Naive thymus-derived CD4-positive, alpha-beta T cell (primary cell): ENCODE results near the gene ST8SIA5. TPM values are rescaled to one million over a fixed set of nuclear protein-coding genes. Genes with fewer than 3 reads are reported as not detected.

Experiments used
- ATAC-seq: fragments of 150-1000 bp; cut with Tn5 transposase; 2 replicates; pipeline ENCODE4 v1.10.0; 2021; ENCODE audit warnings: mild to moderate bottlenecking, moderate library complexity
- CTCF ChIA-PET: fragments of 350-600 bp; sonication (Branson Sonifier 250); formaldehyde crosslinking; loops from one replicate; lab custom pipeline; 2021; ENCODE audit warnings: antibody characterized with exemption; lab: Charles Lee
- POLR2A ChIA-PET: fragments of 350-600 bp; sonication (Branson Sonifier 250); formaldehyde crosslinking; loops from one replicate; lab custom pipeline; 2021; ENCODE audit warnings: antibody characterized with exemption, inconsistent platforms; lab: Charles Lee
- DNase-seq, 9 donors: peaks; one replicate each; pipeline versions ENCODE4 v3.0.0 to v3.0.0-alpha.2; 2020 to 2022; ENCODE audit warnings: mixed read lengths in 1 of 9
- H3K27ac ChIP-seq: one replicate; pipeline ENCODE4 v1.7.0; 2013; ENCODE audit warnings: mild to moderate bottlenecking, low read depth, low read length, moderate library complexity
- H3K27me3 ChIP-seq, 2 donors: one replicate each; pipeline ENCODE4 v1.7.0; 2013; ENCODE audit warnings: low read length in 2 of 2, mild to moderate bottlenecking in 2 of 2, moderate library complexity in 2 of 2; ENCODE audit not compliant: control insufficient read depth in 2 of 2, insufficient read depth in 2 of 2
- H3K36me3 ChIP-seq, 3 experiments: 1 replicate in 2 of 3; 2 replicates in 1 of 3; pipeline ENCODE4 v1.7.0; 2013; ENCODE audit warnings: low read length in 3 of 3, mild to moderate bottlenecking in 3 of 3, moderate library complexity in 1 of 3; ENCODE audit not compliant: insufficient read depth in 3 of 3, control insufficient read depth in 2 of 3
- H3K4me1 ChIP-seq, 2 donors: one replicate each; pipeline ENCODE4 v1.7.0; 2013; ENCODE audit warnings: low read length in 2 of 2, mild to moderate bottlenecking in 2 of 2, moderate library complexity in 1 of 2; ENCODE audit not compliant: control insufficient read depth in 2 of 2, insufficient read depth in 2 of 2
- H3K4me3 ChIP-seq: 2 replicates; pipeline ENCODE4 v1.7.0; 2013; ENCODE audit warnings: mild to moderate bottlenecking, low read length
- H3K9me3 ChIP-seq, 3 experiments: 1 replicate in 2 of 3; 2 replicates in 1 of 3; pipeline ENCODE4 v1.7.0; 2013; ENCODE audit warnings: low read length in 3 of 3; ENCODE audit not compliant: control insufficient read depth in 2 of 3
- H3K27ac Mint-ChIP-seq, 9 donors: one replicate each; pipeline ENCODE4 v1.8.0; 2020 to 2022; ENCODE audit warnings: mixed read lengths in 9 of 9, mild to moderate bottlenecking in 8 of 9, moderate library complexity in 5 of 9, inconsistent platforms in 2 of 9
- H3K27me3 Mint-ChIP-seq, 5 donors: one replicate each; pipeline ENCODE4 v1.8.0; 2021 to 2022; ENCODE audit warnings: mixed read lengths in 5 of 5, mild to moderate bottlenecking in 1 of 5
- H3K36me3 Mint-ChIP-seq, 5 donors: one replicate each; pipeline ENCODE4 v1.8.0; 2020 to 2022; ENCODE audit warnings: mixed read lengths in 5 of 5, mild to moderate bottlenecking in 3 of 5, inconsistent platforms in 1 of 5
- H3K4me1 Mint-ChIP-seq, 7 donors: one replicate each; pipeline ENCODE4 v1.8.0; 2020 to 2022; ENCODE audit warnings: mixed read lengths in 7 of 7, mild to moderate bottlenecking in 3 of 7, inconsistent platforms in 1 of 7
- H3K4me3 Mint-ChIP-seq, 10 donors: one replicate each; pipeline ENCODE4 v1.8.0; 2020 to 2022; ENCODE audit warnings: mild to moderate bottlenecking in 10 of 10, mixed read lengths in 10 of 10, moderate library complexity in 6 of 10, inconsistent platforms in 2 of 10
- H3K9me3 Mint-ChIP-seq, 11 donors: one replicate each; pipeline ENCODE4 v1.8.0; 2020 to 2022; ENCODE audit warnings: mixed read lengths in 11 of 11, mild to moderate bottlenecking in 4 of 11, inconsistent platforms in 1 of 11, moderate library complexity in 1 of 11
- intact Hi-C, 2 donors: fragments of 100-400 bp; cut with micrococcal nuclease; formaldehyde crosslinking; loops; one replicate each; pipeline ENCODE4 v1.15.1; 2023
- polyA plus RNA-seq, 2 donors: library from polyadenylated mRNA; unstranded; fragments of 300-500 nt; fragmentation: Illumina TruSeq; gene quantifications; one replicate each; pipeline ENCODE4 v1.2.3, GENCODE V29; 2021
- total RNA-seq, 6 experiments: library from RNA in 5 of 6; stranded (reverse) in 5 of 6; gene quantifications; 1 replicate in 5 of 6; 2 replicates in 1 of 6; pipeline ENCODE4 v1.2.3 and lab custom pipeline; 2021 to 2026

ST8SIA5 gene
- total and polyA plus RNA-seq, 7 experiments from 2014 or later: 0.02 to 0.11 TPM; not detected in 5

- H3K27me3 Mint-ChIP-seq: peaks cover 0 to 11% (median 0%) of the 10 kb centered on the region in 5 donors
Observed at GRCh38 chr18:46727177-46727576, 29.7 kb downstream of the ST8SIA5 start.

GRCh38 chr18:46725310-46725709, 31.5 kb downstream of the ST8SIA5 start:
- CTCF ChIA-PET: no interaction called here
- Histone ChIP-seq H3K4me3 (no peak overlapping the region), H3K9me3 (peaks cover 0 to 8% (median 5%) of the 10 kb centered on the region in 3 experiments), H3K27me3 (no peaks in the 10 kb centered on the region), H3K27ac (no peak overlapping the region), H3K4me1 (no peaks in the 10 kb centered on the region), H3K36me3 (no peaks in the 10 kb centered on the region)
- Mint-ChIP-seq H3K4me3 (no peak overlapping the region), H3K4me1 (peaks cover 0 to 2% (median 0%) of the 10 kb centered on the region in 7 donors), H3K27ac (no peak overlapping the region), H3K36me3 (peaks cover 0 to 11% (median 0%) of the 10 kb centered on the region in 5 donors), H3K27me3 (peaks cover 0 to 11% (median 0%) of the 10 kb centered on the region in 5 donors), H3K9me3 (peaks cover under 1 to 13% (median 7%) of the 10 kb centered on the region in 11 donors)
- POLR2A ChIA-PET: no interaction called here
- intact Hi-C loops: no loop called here
- DNase-seq (no peak), ATAC-seq (no peak)

More at GRCh38 chr18:46727177-46727576, 29.7 kb downstream of the ST8SIA5 start:
- no peak overlapping the region for H3K27ac ChIP-seq
- Mint-ChIP-seq H3K4me3 (no peak overlapping the region), H3K9me3 (peaks cover 5 to 23% (median 9%) of the 10 kb centered on the region in 11 donors), H3K27ac (no peak overlapping the region), H3K36me3 (peaks cover 0 to 17% (median 0%) of the 10 kb centered on the region in 5 donors), H3K4me1 (peaks cover 0 to 2% (median 0%) of the 10 kb centered on the region in 7 donors)
- POLR2A ChIA-PET: no interaction called here
- ATAC-seq (no peak), DNase-seq (no peak)
- H3K4me3 ChIP-seq: no peak overlapping the region
- CTCF ChIA-PET: no interaction called here
- H3K4me1 ChIP-seq: no peaks in the 10 kb centered on the region
- intact Hi-C loops: no loop called here
- H3K27me3 ChIP-seq: no peaks in the 10 kb centered on the region
- peaks cover 0 to 13% (median 5%) of the 10 kb centered on the region in 3 experiments for H3K9me3 ChIP-seq
- H3K36me3 ChIP-seq: no peaks in the 10 kb centered on the region

GRCh38 chr18:46723856-46724415, 32.9 kb downstream of the ST8SIA5 start:
- ChIA-PET CTCF (no interaction called here), POLR2A (no interaction called here)
- Mint-ChIP-seq H3K9me3 (peaks cover 0 to 3% (median 0%) of the 10 kb centered on the region in 11 donors), H3K27me3 (peaks cover 0 to 15% (median 7%) of the 10 kb centered on the region in 5 donors), H3K4me1 (peaks cover 0 to 2% (median 0%) of the 10 kb centered on the region in 7 donors), H3K4me3 (no peak overlapping the region), H3K27ac (no peak overlapping the region), H3K36me3 (peaks cover 0 to 3% (median 0%) of the 10 kb centered on the region in 5 donors)
- Histone ChIP-seq H3K4me3 (no peak overlapping the region), H3K4me1 (no peaks in the 10 kb centered on the region), H3K27me3 (no peaks in the 10 kb centered on the region), H3K9me3 (no peaks in the 10 kb centered on the region), H3K27ac (no peak overlapping the region), H3K36me3 (no peaks in the 10 kb centered on the region)
- ATAC-seq: no peak
- intact Hi-C loops: no loop called here
- DNase-seq: no peak

GRCh38 chr18:46722051-46722450, 34.8 kb downstream of the ST8SIA5 start:
- ATAC-seq: no peak
- intact Hi-C loops: no loop called here
- no peak overlapping the region for H3K4me3 Mint-ChIP-seq
- H3K4me3 ChIP-seq: no peak overlapping the region
- H3K27ac Mint-ChIP-seq: no peak overlapping the region
- H3K27ac ChIP-seq: no peak overlapping the region
- H3K9me3 Mint-ChIP-seq: peaks cover 0 to 2% (median 0%) of the 10 kb centered on the region in 11 donors
- H3K36me3 ChIP-seq: no peaks in the 10 kb centered on the region
- no peaks in the 10 kb centered on the region for H3K36me3 Mint-ChIP-seq
- CTCF ChIA-PET: no interaction called here
- no peaks in the 10 kb centered on the region for H3K4me1 ChIP-seq
- H3K9me3 ChIP-seq: no peaks in the 10 kb centered on the region
- H3K27me3 Mint-ChIP-seq: peaks cover 0 to 23% (median 11%) of the 10 kb centered on the region in 5 donors
- peaks cover 0 to 2% (median 0%) of the 10 kb centered on the region in 7 donors for H3K4me1 Mint-ChIP-seq
- POLR2A ChIA-PET: no interaction called here
- no peak for DNase-seq
- no peaks in the 10 kb centered on the region for H3K27me3 ChIP-seq

- Histone ChIP-seq H3K36me3 (no peaks in the 10 kb centered on the region), H3K4me1 (no peaks in the 10 kb centered on the region), H3K27ac (no peak overlapping the region), H3K4me3 (no peak overlapping the region), H3K27me3 (no peaks in the 10 kb centered on the region), H3K9me3 (no peaks in the 10 kb centered on the region)
- H3K27ac Mint-ChIP-seq: no peak overlapping the region
- no peaks in the 10 kb centered on the region for H3K36me3 Mint-ChIP-seq
- CTCF ChIA-PET: no interaction called here
- POLR2A ChIA-PET: no interaction called here
- intact Hi-C loops: no loop called here
- ATAC-seq: no peak
- peaks cover 0 to 26% (median 11%) of the 10 kb centered on the region in 5 donors for H3K27me3 Mint-ChIP-seq
- no peak for DNase-seq
- peaks cover 0 to 2% (median 0%) of the 10 kb centered on the region in 11 donors for H3K9me3 Mint-ChIP-seq
- peaks cover 0 to 2% (median 0%) of the 10 kb centered on the region in 7 donors for H3K4me1 Mint-ChIP-seq
- H3K4me3 Mint-ChIP-seq: no peak overlapping the region
Observed at GRCh38 chr18:46721331-46721730, 35.5 kb downstream of the ST8SIA5 start.

GRCh38 chr18:46720521-46720920, 36.3 kb downstream of the ST8SIA5 start:
- Histone ChIP-seq H3K4me1 (no peaks in the 10 kb centered on the region), H3K27ac (no peak overlapping the region), H3K27me3 (no peaks in the 10 kb centered on the region), H3K9me3 (no peaks in the 10 kb centered on the region), H3K36me3 (no peaks in the 10 kb centered on the region), H3K4me3 (no peak overlapping the region)
- no peak overlapping the region for H3K4me3 Mint-ChIP-seq
- intact Hi-C loops: no loop called here
- H3K27me3 Mint-ChIP-seq: peaks cover 0 to 26% (median 11%) of the 10 kb centered on the region in 5 donors
- H3K27ac Mint-ChIP-seq: no peak overlapping the region
- peaks cover 0 to 3% (median 0%) of the 10 kb centered on the region in 7 donors for H3K4me1 Mint-ChIP-seq
- no peaks in the 10 kb centered on the region for H3K36me3 Mint-ChIP-seq
- ChIA-PET CTCF (no interaction called here), POLR2A (no interaction called here)
- ATAC-seq: no peak
- DNase-seq: no peak
- peaks cover 0 to 2% (median 0%) of the 10 kb centered on the region in 11 donors for H3K9me3 Mint-ChIP-seq

GRCh38 chr18:46720092-46720491, 36.8 kb downstream of the ST8SIA5 start:
- H3K36me3 Mint-ChIP-seq: no peaks in the 10 kb centered on the region
- POLR2A ChIA-PET: no interaction called here
- no peak overlapping the region for H3K27ac ChIP-seq
- no peaks in the 10 kb centered on the region for H3K27me3 ChIP-seq
- CTCF ChIA-PET: no interaction called here
- peaks cover 0 to 28% (median 11%) of the 10 kb centered on the region in 5 donors for H3K27me3 Mint-ChIP-seq
- peaks cover 0 to 2% (median 0%) of the 10 kb centered on the region in 11 donors for H3K9me3 Mint-ChIP-seq
- no peak for DNase-seq
- H3K4me1 ChIP-seq: no peaks in the 10 kb centered on the region
- H3K9me3 ChIP-seq: no peaks in the 10 kb centered on the region
- H3K27ac Mint-ChIP-seq: no peak overlapping the region
- H3K36me3 ChIP-seq: no peaks in the 10 kb centered on the region
- intact Hi-C loops: no loop called here
- peaks cover 0 to 3% (median 0%) of the 10 kb centered on the region in 7 donors for H3K4me1 Mint-ChIP-seq
- no peak overlapping the region for H3K4me3 Mint-ChIP-seq
- H3K4me3 ChIP-seq: no peak overlapping the region
- ATAC-seq: no peak
